Neutrophil (primary cell): ENCODE results near the gene MGMT.

ENCODE experiments used
- H3K27ac ChIP-seq: fragments of 200-600 bp; sonication (generic); 2 replicates; pipeline ENCODE4 v1.5.1; 2016; ENCODE audit warnings: mild to moderate bottlenecking, moderate library complexity
- H3K27me3 ChIP-seq: fragments of 200-600 bp; sonication (generic); 2 replicates; pipeline ENCODE4 v1.6.0; 2016; ENCODE audit warnings: mild to moderate bottlenecking
- H3K36me3 ChIP-seq: fragments of 200-600 bp; sonication (generic); 2 replicates; pipeline ENCODE4 v1.5.1; 2017
- H3K4me1 ChIP-seq, 2 experiments: fragments of 200-600 bp in 1 of 2; sonication (generic) in 1 of 2; 1 replicate in 1 of 2; 2 replicates in 1 of 2; pipeline versions ENCODE4 v1.5.1 to v1.6.1; 2013 to 2016; ENCODE audit warnings: low read depth in 1 of 2, low read length in 1 of 2, mild to moderate bottlenecking in 1 of 2, moderate library complexity in 1 of 2; ENCODE audit not compliant: control insufficient read depth in 1 of 2, insufficient read depth in 1 of 2
- H3K4me3 ChIP-seq, 2 experiments: fragments of 200-600 bp in 1 of 2; sonication (generic) in 1 of 2; 1 replicate in 1 of 2; 2 replicates in 1 of 2; pipeline ENCODE4 v1.5.1; 2013 to 2016; ENCODE audit warnings: low read depth in 1 of 2, low read length in 1 of 2, mild to moderate bottlenecking in 1 of 2, moderate library complexity in 1 of 2
- H3K9me3 ChIP-seq: fragments of 200-600 bp; sonication (generic); 2 replicates; pipeline ENCODE4 v1.5.1; 2016
- CTCF ChIP-seq: fragments of 200-600 bp; sonication (generic); IDR thresholded peaks from 2 replicates; pipeline ENCODE4 v1.5.1; 2016; ENCODE audit warnings: antibody characterized with exemption

The MGMT gene

GRCh38 chr10:129681856-129682255, 214.8 kb downstream of the MGMT start:
- Histone ChIP-seq H3K4me3 (no peak overlapping the region), H3K9me3 (no peaks in the 10 kb centered on the region), H3K27ac (no peak overlapping the region), H3K36me3 (no peaks in the 10 kb centered on the region), H3K4me1 (no peaks in the 10 kb centered on the region), H3K27me3 (no peaks in the 10 kb centered on the region)
- no peak for TF ChIP-seq CTCF

GRCh38 chr10:129683519-129683918, 216.5 kb downstream of the MGMT start:
- Histone ChIP-seq H3K9me3 (no peaks in the 10 kb centered on the region), H3K27me3 (no peaks in the 10 kb centered on the region), H3K4me1 (no peaks in the 10 kb centered on the region), H3K27ac (no peak overlapping the region), H3K4me3 (no peak overlapping the region), H3K36me3 (no peaks in the 10 kb centered on the region)
- TF ChIP-seq CTCF, result no peak

GRCh38 chr10:129683920-129684319, 216.9 kb downstream of the MGMT start:
- no peaks in the 10 kb centered on the region for H3K9me3 ChIP-seq
- H3K27me3 ChIP-seq, result no peaks in the 10 kb centered on the region
- no peak overlapping the region for H3K27ac ChIP-seq
- H3K36me3 ChIP-seq, result no peaks in the 10 kb centered on the region
- TF ChIP-seq CTCF, result no peak
- no peaks in the 10 kb centered on the region for H3K4me1 ChIP-seq
- H3K4me3 ChIP-seq, result no peak overlapping the region

GRCh38 chr10:129685271-129685670, 218.2 kb downstream of the MGMT start:
- no peak for TF ChIP-seq CTCF
- Histone ChIP-seq H3K9me3 (no peaks in the 10 kb centered on the region), H3K4me1 (no peaks in the 10 kb centered on the region), H3K27me3 (no peaks in the 10 kb centered on the region), H3K36me3 (no peaks in the 10 kb centered on the region), H3K27ac (no peak overlapping the region), H3K4me3 (no peak overlapping the region)

GRCh38 chr10:129689671-129690071, 222.6 kb downstream of the MGMT start:
- H3K4me3 ChIP-seq, result no peak overlapping the region
- H3K9me3 ChIP-seq, result no peaks in the 10 kb centered on the region
- H3K4me1 ChIP-seq, result no peaks in the 10 kb centered on the region
- no peaks in the 10 kb centered on the region for H3K36me3 ChIP-seq
- no peak overlapping the region for H3K27ac ChIP-seq
- TF ChIP-seq CTCF, result no peak
- H3K27me3 ChIP-seq, result no peaks in the 10 kb centered on the region
